Astrocyte (in vitro differentiated cells and primary cell): ENCODE data around the gene TMTC4. TPM values are rescaled to one million over a fixed set of nuclear protein-coding genes. Genes with fewer than 3 reads are reported as not detected.

Source experiments
- DNase-seq: peaks from one replicate; pipeline ENCODE4 v3.0.0-alpha.2; 2010; ENCODE audit warnings: low read depth
- FAIRE-seq: peaks from 2 replicates; lab custom pipeline; 2011; peaks lifted over from hg19 to GRCh38; lab: Jason Lieb, UNC
- H2AFZ ChIP-seq: 2 replicates; pipeline ENCODE4 v1.6.0; 2012; ENCODE audit warnings: low read depth, low read length, inconsistent platforms
- H3K27ac ChIP-seq: 2 replicates; pipeline ENCODE4 v1.5.1; 2011; ENCODE audit warnings: low read depth, low read length, inconsistent platforms
- H3K27me3 ChIP-seq: 2 replicates; pipeline ENCODE4 v1.6.0; 2011; ENCODE audit warnings: low read length, inconsistent platforms; ENCODE audit not compliant: insufficient read depth
- H3K36me3 ChIP-seq: 2 replicates; pipeline ENCODE4 v1.5.1; 2011; ENCODE audit warnings: low read length, inconsistent platforms; ENCODE audit not compliant: insufficient read depth
- H3K4me1 ChIP-seq: 2 replicates; pipeline ENCODE4 v1.5.1; 2011; ENCODE audit warnings: low read length, inconsistent platforms; ENCODE audit not compliant: insufficient read depth
- H3K4me2 ChIP-seq: 2 replicates; pipeline ENCODE4 v1.6.0; 2012; ENCODE audit warnings: low read length, inconsistent platforms
- H3K4me3 ChIP-seq: 2 replicates; pipeline ENCODE4 v1.5.1; 2011; ENCODE audit warnings: low read depth, mild to moderate bottlenecking, low read length, inconsistent platforms; ENCODE audit not compliant: insufficient read depth
- H3K79me2 ChIP-seq: 2 replicates; pipeline ENCODE4 v1.6.0; 2012; ENCODE audit warnings: mild to moderate bottlenecking, low read length, inconsistent platforms; ENCODE audit not compliant: insufficient read depth
- H3K9ac ChIP-seq: 2 replicates; pipeline ENCODE4 v1.6.0; 2012; ENCODE audit warnings: mild to moderate bottlenecking, low read length, inconsistent platforms
- H3K9me3 ChIP-seq: 2 replicates; pipeline ENCODE4 v1.5.1; 2012; ENCODE audit warnings: low read depth, mild to moderate bottlenecking, low read length, inconsistent platforms; ENCODE audit not compliant: insufficient read depth
- H4K20me1 ChIP-seq: 2 replicates; pipeline ENCODE4 v1.6.0; 2012; ENCODE audit warnings: low read length, inconsistent platforms; ENCODE audit not compliant: insufficient read depth
- H3K27ac Mint-ChIP-seq: one replicate; pipeline ENCODE4 v1.8.0; 2021; ENCODE audit warnings: mild to moderate bottlenecking, mixed read lengths; ENCODE audit not compliant: unreplicated experiment
- H3K27me3 Mint-ChIP-seq: one replicate; pipeline ENCODE4 v1.8.0; 2021; ENCODE audit warnings: low read depth, mixed read lengths; ENCODE audit not compliant: unreplicated experiment
- H3K36me3 Mint-ChIP-seq: one replicate; pipeline ENCODE4 v1.8.0; 2021; ENCODE audit warnings: low read depth, mixed read lengths; ENCODE audit not compliant: unreplicated experiment
- H3K4me1 Mint-ChIP-seq: one replicate; pipeline ENCODE4 v1.8.0; 2021; ENCODE audit warnings: low read depth, mixed read lengths; ENCODE audit not compliant: unreplicated experiment
- H3K4me3 Mint-ChIP-seq: one replicate; pipeline ENCODE4 v1.8.0; 2021; ENCODE audit warnings: mild to moderate bottlenecking, moderate library complexity, mixed read lengths; ENCODE audit not compliant: unreplicated experiment
- H3K9me3 Mint-ChIP-seq: one replicate; pipeline ENCODE4 v1.8.0; 2021; ENCODE audit warnings: mild to moderate bottlenecking, mixed read lengths; ENCODE audit not compliant: unreplicated experiment
- CTCF ChIP-seq: IDR thresholded peaks from 2 replicates; pipeline ENCODE4 v1.5.1; 2011; ENCODE audit warnings: low read depth, mild to moderate bottlenecking, inconsistent platforms, low read length, moderate library complexity; ENCODE audit not compliant: insufficient read depth
- EZH2 ChIP-seq: IDR thresholded peaks from 2 replicates; pipeline ENCODE4 v1.6.1; 2012; ENCODE audit warnings: mild to moderate bottlenecking, low read length, inconsistent platforms; ENCODE audit not compliant: insufficient read depth
- total RNA-seq: library from RNA; stranded (reverse); gene quantifications from 2 replicates; pipeline ENCODE4 v1.2.1, GENCODE V29; 2021

Gene TMTC4
- total RNA-seq, 1 donor from 2014 or later, result 8.4 TPM

GRCh38 chr13:100646871-100647270, 27.7 kb downstream of the TMTC4 start:
- Histone ChIP-seq H3K4me2 (no peak overlapping the region), H3K79me2 (no peaks in the 10 kb centered on the region), H3K9ac (no peak overlapping the region), H3K4me1 (no peaks in the 10 kb centered on the region), H3K27me3 (no peaks in the 10 kb centered on the region), H4K20me1 (no peaks in the 10 kb centered on the region), H3K9me3 (no peaks in the 10 kb centered on the region), H3K4me3 (no peak overlapping the region), H2AFZ (no peak overlapping the region), H3K36me3 (no peaks in the 10 kb centered on the region), H3K27ac (no peak overlapping the region)
- H3K9me3 Mint-ChIP-seq, result no peaks in the 10 kb centered on the region
- no peak for DNase-seq
- no peaks in the 10 kb centered on the region for H3K4me1 Mint-ChIP-seq
- H3K27ac Mint-ChIP-seq, result no peak overlapping the region
- no peak for TF ChIP-seq CTCF
- no peak for TF ChIP-seq EZH2
- no peak for FAIRE-seq
- no peak overlapping the region for H3K4me3 Mint-ChIP-seq
- H3K27me3 Mint-ChIP-seq, result no peaks in the 10 kb centered on the region
- H3K36me3 Mint-ChIP-seq, result no peaks in the 10 kb centered on the region

GRCh38 chr13:100646030-100646673, 28.4 kb downstream of the TMTC4 start:
- Histone ChIP-seq H3K4me3 (no peak overlapping the region), H3K9me3 (no peaks in the 10 kb centered on the region), H3K27ac (no peak overlapping the region), H3K36me3 (no peaks in the 10 kb centered on the region), H3K9ac (no peak overlapping the region), H2AFZ (no peak overlapping the region), H3K27me3 (no peaks in the 10 kb centered on the region), H4K20me1 (no peaks in the 10 kb centered on the region), H3K79me2 (no peaks in the 10 kb centered on the region), H3K4me1 (no peaks in the 10 kb centered on the region), H3K4me2 (no peak overlapping the region)
- FAIRE-seq (peak; percentile 52), DNase-seq (peak; percentile 10)
- Mint-ChIP-seq H3K27me3 (no peaks in the 10 kb centered on the region), H3K27ac (no peak overlapping the region), H3K36me3 (no peaks in the 10 kb centered on the region), H3K9me3 (no peaks in the 10 kb centered on the region), H3K4me3 (no peak overlapping the region), H3K4me1 (no peaks in the 10 kb centered on the region)
- TF ChIP-seq EZH2, result no peak
- peak; percentile 54 for TF ChIP-seq CTCF

- Mint-ChIP-seq H3K9me3 (no peaks in the 10 kb centered on the region), H3K27me3 (no peaks in the 10 kb centered on the region), H3K27ac (no peak overlapping the region), H3K4me1 (no peaks in the 10 kb centered on the region), H3K4me3 (no peak overlapping the region), H3K36me3 (no peaks in the 10 kb centered on the region)
- Histone ChIP-seq H2AFZ (no peak overlapping the region), H3K4me2 (no peak overlapping the region), H3K27ac (no peak overlapping the region), H3K79me2 (no peaks in the 10 kb centered on the region), H3K4me3 (no peak overlapping the region), H3K9me3 (no peaks in the 10 kb centered on the region), H4K20me1 (no peaks in the 10 kb centered on the region), H3K36me3 (no peaks in the 10 kb centered on the region), H3K4me1 (no peaks in the 10 kb centered on the region), H3K9ac (no peak overlapping the region), H3K27me3 (no peaks in the 10 kb centered on the region)
- no peak for DNase-seq
- no peak for TF ChIP-seq EZH2
- TF ChIP-seq CTCF, result no peak
- FAIRE-seq, result no peak
Measured at GRCh38 chr13:100645382-100645781, 29.2 kb downstream of the TMTC4 start.
